NCI-H1105 (cell line): ENCODE results near the gene FAM53B.
"Not testable (repeated sequence)": the region's sequence is repeated elsewhere in the genome, so short reads cannot be mapped to it uniquely, and the experiment has no call there.

Experiments used
- DNase-seq: peaks from one replicate; lab custom pipeline; 2025; lab: John Stamatoyannopoulos, UW

FAM53B gene

GRCh38 chr10:124744102-124745050 lies at the start of gene FAM53B:
FAM53B (minus strand) TSS chr10:124744378; CDS start chr10:124706713, 37,665 bp downstream.
- peak; percentile 45 for DNase-seq

GRCh38 chr10:124792998-124793352 lies 48.8 kb upstream of the FAM53B start:
- no peak for DNase-seq

- peak; percentile 56 for DNase-seq
These were observed 47.6 kb upstream of the FAM53B start, which contains the start of gene EEF1AKMT2 for GRCh38 chr10:124791547-124792348. EEF1AKMT2 (minus strand) TSS chr10:124791887; CDS start chr10:124791833, 54 bp downstream.

- not testable (repeated sequence) for DNase-seq
These were observed 38.7 kb upstream of the FAM53B start for GRCh38 chr10:124782900-124783299.

GRCh38 chr10:124768791-124769190 lies 24.6 kb upstream of the FAM53B start:
- no peak for DNase-seq

GRCh38 chr10:124765256-124765655 lies 21.1 kb upstream of the FAM53B start:
- no peak for DNase-seq

- DNase-seq = no peak
These were observed 19.1 kb upstream of the FAM53B start for GRCh38 chr10:124763267-124763666.

GRCh38 chr10:124762281-124762680 lies 18.1 kb upstream of the FAM53B start:
- no peak for DNase-seq

GRCh38 chr10:124756156-124756903 lies 12.2 kb upstream of the FAM53B start:
- DNase-seq = no peak

GRCh38 chr10:124755581-124755980 lies 11.4 kb upstream of the FAM53B start:
- no peak for DNase-seq

GRCh38 chr10:124754227-124754626 lies 10.0 kb upstream of the FAM53B start:
- no peak for DNase-seq

GRCh38 chr10:124748953-124749645 lies 4.9 kb upstream of the FAM53B start:
- no peak for DNase-seq

GRCh38 chr10:124748166-124748565 lies 4.0 kb upstream of the FAM53B start:
- no peak for DNase-seq

- DNase-seq = no peak
These were observed 3.6 kb upstream of the FAM53B start for GRCh38 chr10:124747745-124748144.

GRCh38 chr10:124746992-124747391 lies 2.8 kb upstream of the FAM53B start:
- no peak for DNase-seq

- DNase-seq = not testable (repeated sequence)
These were observed 2.3 kb upstream of the FAM53B start for GRCh38 chr10:124746447-124746846.

- peak; percentile 18 for DNase-seq
These were observed 1.5 kb upstream of the FAM53B start for GRCh38 chr10:124745673-124746072.

GRCh38 chr10:124745252-124745651 lies 1.1 kb upstream of the FAM53B start:
- DNase-seq = no peak

- DNase-seq = no peak
These were observed 732 bp downstream of the FAM53B start for GRCh38 chr10:124743191-124744101.
